SKM-1 treated with dmso at 0.1 percent for 144 hours (cell line): ENCODE measurements around the gene RPL14.
"Not testable (repeated sequence)": the region's sequence is repeated elsewhere in the genome, so short reads cannot be mapped to it uniquely, and the experiment has no call there.

Experiments used
- DNase-seq: peaks from one replicate; lab custom pipeline; 2025; ENCODE audit not compliant: unreplicated experiment; lab: John Stamatoyannopoulos, UW

RPL14 gene

DNA sequence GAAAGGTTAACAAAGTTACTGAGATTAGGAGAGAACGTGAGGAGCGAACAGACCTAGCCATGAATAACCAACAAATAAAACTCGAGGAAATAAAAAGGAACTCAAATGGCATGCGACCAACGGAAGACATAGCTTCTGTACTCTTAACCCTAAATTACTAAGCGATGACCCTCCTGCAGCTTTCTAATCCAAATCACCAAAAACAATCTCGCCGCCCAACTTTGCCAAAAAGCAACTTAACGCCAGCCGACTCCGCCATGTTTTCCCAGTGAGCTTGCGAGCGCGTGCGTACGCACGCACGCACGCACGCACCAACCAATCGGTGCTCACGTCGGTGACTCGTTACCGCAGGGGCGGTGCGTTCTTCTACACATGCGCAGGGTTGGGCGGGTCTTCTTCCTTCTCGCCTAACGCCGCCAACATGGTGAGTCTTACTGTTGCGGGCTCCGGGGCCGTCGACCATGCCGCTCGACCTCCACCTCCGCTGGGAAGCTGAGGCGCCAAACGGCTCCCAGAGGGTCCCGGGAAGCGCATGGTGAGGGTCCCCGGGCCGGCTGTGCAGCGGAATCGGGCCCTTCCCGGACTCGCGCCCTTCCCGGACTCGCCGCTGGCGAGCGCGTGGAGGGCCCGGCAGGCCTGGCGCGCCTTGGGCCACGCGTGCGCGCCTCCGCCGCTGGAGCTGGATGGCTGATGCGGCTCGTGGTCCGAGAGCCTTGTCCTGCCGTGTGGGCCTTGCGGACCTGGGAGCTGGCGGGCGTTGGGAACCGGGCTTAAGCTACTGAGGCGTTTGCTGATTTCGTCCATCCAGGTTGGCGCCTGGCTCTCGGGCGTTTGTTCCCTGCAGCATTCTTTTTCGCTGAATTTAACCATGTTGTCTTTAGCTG, at the start of gene RPL14:
Gene RPL14 (plus strand): TSS at position 400 of the 884 bp plus-strand sequence. CDS start 133 bp downstream, at position 533.
- DNase-seq, result peak; percentile 92

DNA sequence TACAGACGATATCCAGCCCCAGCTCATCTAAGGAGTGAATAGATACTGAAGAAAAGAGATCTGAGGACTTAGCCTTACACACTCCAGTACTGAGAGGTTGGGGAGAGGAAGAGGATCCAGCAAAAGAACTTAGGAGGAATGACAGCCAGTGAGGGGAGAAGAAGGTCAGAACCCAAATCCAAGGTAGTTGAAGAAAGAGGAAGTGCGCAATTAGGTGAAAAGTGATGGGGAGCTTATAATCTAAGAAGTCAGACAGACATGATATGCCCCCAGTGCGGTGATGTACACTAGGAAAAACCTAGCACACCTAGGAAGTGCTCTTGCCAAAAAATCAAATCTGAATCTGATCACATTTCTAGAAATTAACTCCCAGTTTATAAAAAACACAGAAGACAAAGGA, 49.5 kb upstream of the RPL14 start:
- no peak for DNase-seq

DNA sequence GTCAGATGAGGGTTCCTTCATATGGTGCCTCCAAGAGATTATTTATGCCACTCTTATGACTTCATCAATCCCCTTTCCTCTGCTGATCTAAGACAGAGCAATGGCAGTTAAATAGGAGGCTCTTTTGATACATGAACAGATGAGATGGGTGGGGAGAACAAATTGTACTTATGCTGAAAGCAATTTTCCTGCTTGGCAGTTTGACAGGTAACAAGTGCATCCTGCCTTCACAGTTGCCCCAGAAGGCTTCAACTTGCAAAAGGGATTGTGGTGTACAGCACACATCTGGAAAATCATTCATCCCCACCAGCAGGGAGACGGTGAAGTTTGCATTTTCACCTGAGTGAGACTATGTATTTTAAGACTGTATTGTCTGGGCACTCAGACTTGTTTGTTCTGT, 42.9 kb upstream of the RPL14 start:
- DNase-seq, result no peak

DNA sequence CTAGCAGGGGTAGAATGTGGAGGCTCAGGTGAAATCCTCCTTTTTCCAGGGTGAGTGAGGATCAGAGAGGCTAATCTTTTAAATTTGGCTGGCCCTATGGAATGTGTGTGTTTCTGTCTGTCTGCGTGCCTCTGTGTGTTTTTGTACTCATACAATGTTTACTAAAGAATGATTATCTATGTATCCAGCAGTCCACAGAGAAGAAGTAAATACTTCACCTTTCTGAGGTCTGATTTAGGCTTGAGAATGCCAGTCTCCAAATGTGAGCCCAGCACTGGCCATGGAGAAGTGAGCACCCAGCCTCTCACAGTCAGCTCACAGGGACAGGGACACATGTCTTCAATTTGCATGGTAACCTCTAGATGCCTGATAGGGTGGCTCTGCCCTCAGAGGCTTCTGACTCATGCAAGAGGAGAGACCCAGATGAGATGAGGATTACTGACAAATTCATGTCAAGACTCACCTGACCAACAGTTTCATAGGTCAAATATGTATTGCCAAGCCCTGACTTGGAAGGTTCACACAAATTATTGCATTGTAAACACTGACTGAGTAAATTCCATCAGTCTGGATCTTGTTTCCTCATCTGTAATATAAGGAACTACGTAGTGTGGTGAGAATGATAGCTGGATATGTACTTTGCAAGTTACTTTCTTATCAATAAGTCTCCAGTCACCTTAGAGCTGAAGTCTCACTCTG, 39.1 kb upstream of the RPL14 start:
- no peak for DNase-seq

DNA sequence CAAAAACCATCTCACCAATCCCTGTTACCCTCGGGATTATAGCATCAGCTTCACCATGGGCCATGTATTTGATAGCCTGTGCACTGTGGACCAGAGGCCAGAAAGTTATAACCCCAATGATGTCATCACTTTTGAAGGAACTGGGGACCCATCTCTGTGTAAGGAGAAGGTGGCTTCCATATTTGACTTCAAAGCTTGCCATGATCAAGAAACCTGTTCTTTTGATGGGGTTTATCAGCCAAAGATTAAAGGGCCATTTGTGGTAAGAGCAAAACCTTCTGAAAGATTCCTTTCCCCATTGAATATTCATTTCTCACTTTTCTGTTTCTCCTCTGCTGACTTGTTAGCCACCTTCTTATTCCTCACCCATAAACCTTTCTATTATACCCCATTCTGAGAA, 34.3 kb upstream of the RPL14 start:
- no peak for DNase-seq

DNA sequence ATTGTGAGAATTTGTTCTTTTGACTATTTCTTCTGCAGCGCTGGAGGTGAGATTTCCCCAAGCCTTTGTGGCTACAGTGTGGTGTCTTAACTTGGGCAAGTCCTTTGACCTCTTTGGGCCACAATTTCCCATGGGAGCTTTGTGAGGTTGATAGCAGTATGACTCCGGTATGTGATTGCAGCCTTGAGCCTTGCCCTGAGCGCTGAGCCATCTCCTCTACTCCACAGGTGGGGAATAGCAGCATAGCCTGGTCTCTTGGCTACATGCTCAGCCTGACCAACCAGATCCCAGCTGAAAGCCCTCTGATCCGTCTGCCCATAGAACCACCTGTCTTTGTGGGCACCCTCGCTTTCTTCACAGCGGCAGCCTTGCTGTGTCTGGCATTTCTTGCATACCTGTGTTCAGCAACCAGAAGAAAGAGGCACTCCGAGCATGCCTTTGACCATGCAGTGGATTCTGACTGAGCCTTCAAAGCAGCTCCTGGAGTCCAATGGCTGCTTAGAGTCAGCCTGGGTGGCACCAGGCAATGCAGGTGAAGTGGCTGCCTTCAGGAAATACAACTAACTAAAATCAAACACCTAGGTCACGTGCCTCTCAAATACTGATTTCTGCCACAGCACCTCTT, 30.0 kb upstream of the RPL14 start:
- DNase-seq, result no peak

DNA sequence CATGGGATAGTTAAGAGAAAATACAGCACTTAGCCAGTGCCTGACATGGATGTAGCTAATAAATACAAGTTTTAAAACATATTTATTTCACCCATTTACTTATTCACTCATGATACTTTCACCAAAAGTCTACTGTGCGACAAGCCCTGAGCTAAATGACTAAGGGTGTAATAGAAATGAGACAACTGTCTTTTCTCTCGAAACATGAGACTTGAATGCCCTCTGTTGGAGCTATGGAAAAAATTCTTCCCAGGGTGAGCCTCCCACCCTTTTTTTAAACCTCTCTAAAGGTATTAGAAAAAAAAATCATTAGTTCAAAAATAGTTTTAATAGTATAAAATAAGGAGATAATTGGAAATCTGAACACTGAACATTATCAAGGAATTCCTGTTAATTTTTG, 24.3 kb upstream of the RPL14 start:
- DNase-seq, result no peak

DNA sequence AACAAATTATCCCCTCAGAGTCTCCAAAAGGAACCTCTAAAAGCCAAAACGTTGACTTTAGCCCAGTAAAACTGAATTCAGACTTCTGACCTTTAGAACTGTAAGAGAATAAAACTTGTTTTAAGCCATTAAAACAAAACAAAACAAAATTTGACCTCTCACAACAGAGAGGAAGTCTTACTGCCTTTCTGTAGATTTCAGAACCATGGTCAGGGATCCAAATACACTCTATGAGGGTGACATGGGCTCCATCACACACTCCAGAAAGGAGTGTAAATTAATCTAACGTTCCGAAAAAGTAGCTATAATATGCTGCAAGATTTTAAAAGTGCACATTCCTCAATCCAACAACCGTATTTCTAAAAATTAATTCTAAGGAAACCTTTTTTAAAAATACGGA, 19.2 kb upstream of the RPL14 start:
- no peak for DNase-seq

DNA sequence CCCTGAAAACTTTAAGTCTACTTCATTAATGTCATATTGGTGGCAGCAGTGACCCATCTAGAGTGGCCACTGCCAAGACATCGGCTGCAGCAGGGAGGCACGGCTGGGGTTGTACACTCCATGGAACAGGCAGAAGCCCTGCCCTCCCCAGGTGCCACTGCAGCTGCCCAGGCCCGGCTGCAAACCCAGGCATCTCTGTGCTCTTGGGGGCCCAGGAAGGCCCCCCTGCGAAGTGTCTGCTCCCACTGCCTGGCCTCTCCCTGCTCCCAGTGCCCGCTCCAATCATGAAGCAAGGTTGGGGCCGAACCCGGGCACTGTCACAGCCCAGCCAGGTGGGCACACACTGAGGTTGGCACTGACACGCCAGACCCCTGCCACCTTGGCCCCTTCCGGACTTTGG, 12.1 kb upstream of the RPL14 start:
- DNase-seq, result no peak

DNA sequence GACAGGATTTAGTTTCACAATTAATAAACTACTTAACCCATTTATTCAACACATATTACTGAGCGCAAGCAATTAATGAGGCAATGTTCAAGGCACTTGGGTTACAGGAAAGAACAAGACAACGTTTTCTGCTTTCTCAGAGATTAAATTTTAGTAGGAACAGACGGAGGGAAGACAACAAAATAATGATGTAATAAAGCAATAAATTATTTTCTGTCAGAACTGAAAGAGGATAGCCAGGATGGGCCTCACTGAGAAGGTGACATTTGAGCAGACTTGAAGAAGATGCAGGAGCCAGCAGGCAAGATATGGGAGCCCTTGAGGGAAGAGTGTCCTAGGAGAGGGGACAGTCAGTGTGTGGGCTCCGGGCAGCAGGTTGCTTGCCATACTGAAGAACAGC, 11.3 kb upstream of the RPL14 start:
- no peak for DNase-seq

DNA sequence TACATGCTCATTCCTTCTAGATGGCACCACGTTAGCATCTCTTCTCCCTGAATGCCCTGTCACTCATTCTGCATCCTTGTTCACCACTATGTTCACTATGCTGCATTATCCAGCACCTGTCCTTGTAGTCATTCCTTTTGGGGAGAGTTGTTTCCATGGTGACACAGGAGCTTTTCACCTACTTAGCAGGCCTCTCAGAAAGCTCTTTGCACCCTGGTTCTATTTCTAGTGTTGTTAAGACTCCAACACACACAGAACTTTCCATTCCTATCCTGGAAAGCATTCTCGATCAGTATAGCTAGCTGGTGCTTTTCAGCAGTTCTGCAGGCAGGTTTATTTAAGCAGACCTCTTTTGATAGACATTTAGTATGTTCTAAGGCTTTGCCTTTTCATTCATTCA, 6.7 kb upstream of the RPL14 start:
- DNase-seq, result no peak

DNA sequence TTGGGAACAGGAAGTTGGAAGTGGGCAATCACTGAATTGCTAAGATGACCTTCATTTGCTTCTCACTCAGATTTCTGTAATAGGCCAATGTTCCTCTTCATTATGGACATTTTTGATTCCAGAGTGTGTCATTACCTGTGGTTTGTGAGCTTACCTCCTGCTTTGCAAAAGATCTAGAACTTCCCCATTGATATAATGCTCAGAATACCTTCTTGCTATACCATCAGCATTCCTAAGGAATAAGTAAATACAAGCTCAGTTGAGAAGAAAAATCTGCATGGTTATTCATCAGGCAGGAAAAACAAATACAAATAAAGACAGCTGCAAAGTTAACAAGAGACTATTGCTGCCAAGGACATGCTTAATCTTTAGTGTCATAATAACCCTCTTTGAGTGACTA, 5.6 kb upstream of the RPL14 start:
- DNase-seq, result no peak

DNA sequence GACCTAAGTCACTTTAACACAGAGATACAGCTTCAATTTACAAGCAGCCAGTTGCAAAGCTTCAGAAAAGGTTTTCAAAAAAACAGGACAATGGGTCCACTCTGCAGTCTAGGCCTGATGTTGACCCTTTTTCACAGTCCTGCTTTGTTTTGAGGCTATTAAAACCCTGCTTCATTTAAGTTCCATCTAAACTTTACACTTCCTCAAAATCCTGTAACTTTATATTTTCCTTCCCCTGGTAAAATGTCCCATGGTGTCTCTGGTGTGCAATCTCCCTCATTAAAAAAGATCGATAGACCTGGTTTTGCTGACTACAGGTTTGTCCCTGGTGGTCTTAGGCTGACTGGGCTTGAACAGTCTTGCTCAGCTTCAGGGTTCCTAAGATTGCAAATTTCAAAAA, 5.1 kb upstream of the RPL14 start:
- no peak for DNase-seq

DNA sequence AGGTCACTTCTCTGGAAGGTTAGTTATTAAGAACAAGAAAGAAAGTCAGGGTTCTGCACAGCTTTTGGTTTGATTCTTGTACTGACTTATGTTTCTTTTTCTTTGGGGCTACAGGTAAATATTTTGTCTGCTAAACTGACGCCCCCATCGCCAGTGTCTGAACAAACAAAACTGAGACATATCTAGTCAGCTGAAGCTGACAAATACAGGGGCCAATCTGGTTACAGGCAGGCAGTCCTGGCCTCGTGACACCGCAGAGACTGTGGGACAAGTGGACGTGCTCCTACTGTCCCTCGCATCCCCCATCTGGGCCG, 4.6 kb upstream of the RPL14 start:
- DNase-seq, result no peak

DNA sequence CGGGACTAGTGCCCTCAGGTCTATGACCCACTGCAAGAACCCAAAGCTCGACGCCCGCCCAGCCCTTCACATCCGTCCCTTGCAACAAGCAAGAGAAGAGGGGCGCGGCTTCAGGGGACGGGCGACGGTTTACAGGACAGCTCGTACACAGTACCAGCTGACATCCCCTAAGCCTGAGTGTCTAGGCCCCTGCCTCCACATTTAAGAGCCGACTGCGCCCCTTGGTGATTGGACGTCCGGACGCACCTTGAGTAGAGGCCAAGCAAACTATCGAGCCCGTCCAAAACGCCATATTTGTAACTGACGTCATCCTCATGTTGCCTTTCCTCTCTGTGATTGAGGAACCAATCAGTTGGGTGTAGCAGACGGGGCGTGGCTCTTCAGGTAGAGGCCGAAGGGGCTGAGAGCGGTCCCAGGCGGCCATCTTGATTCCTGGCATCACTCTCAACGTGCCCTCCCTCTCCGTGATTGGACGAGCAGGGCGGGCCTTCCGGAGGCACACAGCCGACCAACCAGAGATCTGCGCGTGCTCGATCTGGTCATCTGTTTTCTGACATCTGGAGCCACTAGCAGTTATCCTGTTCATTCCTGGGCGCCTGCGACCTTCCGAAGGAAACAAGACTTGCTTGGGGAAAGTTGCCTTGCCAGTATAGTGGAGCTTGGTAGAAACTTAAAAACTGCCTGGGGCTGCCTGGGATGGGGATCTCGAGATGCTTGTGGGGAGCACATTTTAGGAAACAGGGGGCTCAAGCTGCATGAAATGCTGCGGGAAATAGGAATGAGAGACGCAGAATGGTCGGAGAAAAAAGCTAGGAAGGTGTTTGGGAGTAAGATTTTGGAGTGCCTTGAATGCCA, 4.0 kb upstream of the RPL14 start:
- peak; percentile 100 for DNase-seq

DNA sequence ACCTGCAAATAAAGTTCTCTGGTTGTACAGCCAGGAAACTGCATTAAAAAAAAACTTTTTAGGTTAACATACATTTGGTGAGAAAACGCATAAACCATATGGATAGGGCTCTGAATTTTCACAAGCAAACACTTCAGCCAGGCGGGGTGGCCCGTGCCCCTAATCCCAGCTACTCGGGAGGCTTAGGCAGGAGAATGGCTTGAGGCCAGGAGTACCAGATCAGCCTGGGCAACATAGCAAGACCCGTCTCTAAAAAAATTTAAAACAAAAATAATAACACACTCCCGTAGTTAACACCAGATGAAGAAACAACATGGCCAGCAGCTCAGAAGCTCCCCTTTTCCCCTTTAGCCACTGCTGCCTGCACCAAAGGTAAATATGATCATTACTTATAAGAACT, 3.2 kb upstream of the RPL14 start:
- DNase-seq, result no peak

DNA sequence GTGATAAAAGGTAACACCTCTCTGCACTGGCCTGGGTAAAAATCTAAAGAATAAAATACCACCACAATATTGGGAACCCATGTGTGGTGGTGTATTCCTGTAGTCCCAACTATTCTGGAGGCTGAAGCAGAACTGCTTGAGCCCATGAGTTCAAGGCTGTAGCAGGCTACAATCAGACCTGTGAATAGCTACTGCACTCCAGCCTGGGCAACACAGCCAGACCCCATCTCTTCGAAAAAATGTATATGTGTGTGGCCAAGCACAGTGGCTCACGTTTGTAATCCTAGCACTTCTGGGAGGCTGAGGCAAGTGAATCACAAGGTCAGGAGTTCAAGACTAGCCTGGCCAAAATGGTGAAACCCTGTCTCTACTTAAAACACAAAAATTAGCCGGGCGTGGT, 1.8 kb upstream of the RPL14 start:
- DNase-seq, result no peak

DNA sequence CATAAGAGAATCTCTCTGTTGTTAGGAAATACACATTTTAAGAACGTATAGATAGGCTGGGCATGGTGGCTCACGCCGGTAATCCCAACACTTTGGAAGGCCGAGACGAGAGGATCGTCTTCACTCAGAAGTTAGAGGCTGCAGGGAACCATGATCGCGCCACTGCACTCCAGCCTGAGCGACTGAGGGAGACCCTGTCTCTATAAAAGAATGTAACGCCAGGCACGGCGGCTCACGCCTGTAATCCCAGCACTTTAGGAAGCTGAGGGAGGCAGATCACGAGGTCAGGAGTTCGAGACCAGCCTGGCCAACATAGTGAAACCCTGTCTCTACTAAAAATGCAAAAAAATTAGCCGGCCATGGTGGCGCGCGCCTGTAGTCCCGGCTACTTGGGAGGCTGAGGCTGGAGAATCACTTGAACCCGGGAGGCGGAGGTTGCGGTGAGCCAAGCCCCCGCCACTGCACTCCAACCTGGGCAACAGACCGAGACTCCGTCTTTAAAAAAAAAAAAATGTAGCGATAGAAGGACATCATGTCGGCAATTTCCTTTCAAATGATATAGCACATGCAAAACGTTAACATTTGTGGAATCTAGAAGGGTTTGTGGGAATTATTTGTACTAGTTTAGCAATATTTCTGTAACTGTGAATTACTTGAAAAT, 730 bp upstream of the RPL14 start:
- no peak for DNase-seq

DNA sequence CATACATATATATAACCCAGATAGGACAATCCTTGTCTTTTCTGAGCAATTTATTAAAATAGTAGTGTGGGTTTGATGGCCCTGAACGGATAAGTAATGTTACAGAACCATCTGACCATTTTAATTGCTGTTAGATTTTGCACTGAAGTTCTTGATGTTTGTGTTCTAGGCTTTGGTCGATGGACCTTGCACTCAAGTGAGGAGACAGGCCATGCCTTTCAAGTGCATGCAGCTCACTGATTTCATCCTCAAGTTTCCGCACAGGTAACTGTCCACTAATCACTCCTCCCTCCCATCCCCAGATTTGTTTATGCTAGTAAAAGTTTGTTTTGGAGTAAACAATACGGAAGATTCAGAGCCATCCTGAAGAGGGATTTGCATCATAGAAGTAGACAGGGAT, 1.3 kb downstream of the RPL14 start:
- DNase-seq, result no peak

DNA sequence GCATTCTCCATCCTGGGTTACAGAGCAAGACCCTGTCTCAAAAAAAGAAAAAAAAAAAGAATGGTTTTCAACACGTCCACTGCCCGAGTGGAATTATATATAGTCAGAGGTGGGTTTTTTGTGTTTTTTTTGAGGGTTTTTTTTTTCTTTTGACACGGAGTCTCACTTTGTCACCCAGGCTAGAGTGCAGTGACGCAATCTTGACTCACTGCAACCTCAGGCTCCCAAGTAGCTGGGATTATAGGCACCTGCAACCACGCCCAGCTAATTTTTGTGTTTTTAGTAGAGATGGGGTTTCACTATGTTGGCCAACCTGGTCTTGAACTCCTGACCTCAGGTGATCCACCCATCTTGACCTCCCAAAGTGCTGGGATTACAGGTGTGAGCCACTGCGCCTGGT, 3.3 kb downstream of the RPL14 start:
- DNase-seq, result not testable (repeated sequence)

DNA sequence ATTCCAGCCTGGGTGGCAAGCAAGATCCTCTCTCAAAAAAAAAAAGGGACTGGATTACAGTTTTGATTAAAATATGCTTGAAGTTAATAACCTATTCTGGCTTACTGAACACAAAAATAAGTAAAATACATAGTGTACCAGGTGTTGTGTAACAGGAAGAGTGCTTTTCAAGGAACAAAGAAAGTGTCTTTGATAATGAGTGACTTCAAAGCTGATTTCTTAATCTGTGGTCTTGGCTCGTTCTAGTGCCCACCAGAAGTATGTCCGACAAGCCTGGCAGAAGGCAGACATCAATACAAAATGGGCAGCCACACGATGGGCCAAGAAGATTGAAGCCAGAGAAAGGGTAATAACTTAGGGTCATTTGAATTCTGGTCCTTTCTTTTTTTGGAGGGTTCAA, 4.0 kb downstream of the RPL14 start:
- no peak for DNase-seq
